ENCODE results near the gene ABCC1.
"Not testable (repeated sequence)": the region's sequence is repeated elsewhere in the genome, so short reads cannot be mapped to it uniquely, and the experiment has no call there.

Gene ABCC1

DNA sequence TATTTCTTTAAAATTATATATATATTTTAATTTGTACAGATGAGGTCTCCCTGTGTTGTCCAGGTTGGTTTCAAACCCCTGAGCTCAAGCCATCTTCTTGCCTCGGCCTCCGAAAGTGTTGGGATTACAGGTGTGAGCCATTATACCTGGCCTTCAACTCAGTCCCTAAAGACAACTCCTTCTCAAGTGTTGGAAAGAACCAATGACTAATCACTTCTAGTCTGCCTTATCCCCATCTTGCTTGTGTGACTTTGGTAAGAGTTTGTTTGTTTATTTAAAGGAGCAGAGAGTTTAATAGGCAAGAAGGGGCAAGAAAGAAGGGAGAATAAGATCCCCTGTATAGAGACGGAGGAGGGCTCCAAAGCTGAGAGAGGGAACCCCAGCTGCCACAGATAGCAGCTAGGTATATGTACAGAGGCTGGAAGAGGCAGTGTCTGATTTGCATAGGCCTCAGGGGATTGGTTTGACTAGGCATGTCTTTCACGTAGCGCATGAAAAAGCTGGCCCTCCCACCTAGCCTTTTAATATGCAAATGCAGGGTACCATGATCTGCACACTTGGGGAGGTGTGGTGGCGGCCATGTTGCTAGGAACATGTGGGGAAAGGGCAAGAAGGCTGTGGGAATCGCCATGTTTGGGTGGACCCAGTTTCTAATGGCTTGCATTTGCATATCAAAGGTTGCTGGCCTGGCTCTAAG, 21.5 kb downstream of the ABCC1 start:
- no peak for DNase-seq

DNA sequence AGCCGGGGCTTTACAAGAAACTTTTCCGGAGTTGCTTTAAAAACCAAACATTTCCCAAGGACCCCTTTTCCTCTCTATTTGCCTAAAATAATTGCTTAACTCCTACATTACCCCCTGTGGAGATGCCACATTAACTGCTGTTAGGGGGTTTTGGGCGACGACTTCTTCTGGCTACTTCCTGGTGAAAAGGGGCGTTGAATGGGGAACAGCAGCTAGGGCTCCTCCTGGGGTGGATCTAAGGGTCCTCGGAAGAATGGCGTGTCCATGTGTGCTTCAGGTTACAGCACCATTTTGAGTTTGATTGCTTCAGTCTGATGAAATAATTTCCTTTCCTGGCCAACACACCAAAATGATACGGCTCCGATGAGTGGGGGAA, 22.0 kb downstream of the ABCC1 start:
- DNase-seq: no peak

- peak; percentile 31 for DNase-seq
These were observed 22.8 kb downstream of the ABCC1 start for GRCh38 chr16:15972046-15972868.

- DNase-seq: no peak
These were observed 24.0 kb downstream of the ABCC1 start for GRCh38 chr16:15973421-15973820.

DNA sequence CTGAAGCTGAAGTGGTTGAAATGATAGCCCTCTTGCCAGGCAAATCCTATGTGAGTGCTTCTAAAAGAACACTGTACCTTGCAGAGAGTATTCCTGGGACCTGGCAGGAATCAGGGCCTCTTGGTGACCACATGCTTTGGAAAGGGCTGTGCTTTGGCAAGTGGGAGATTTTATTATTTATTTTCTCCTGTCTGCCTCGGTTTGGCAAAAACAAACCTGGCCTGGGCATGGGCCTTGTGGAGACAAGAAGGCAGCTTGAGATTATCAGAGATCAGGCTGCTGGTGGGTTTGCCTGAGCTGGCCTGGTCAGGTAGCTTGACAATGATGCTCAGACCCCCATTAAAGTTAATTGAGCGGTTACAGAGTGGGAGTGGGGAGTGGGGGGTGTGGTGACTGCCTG, 24.6 kb downstream of the ABCC1 start:
- no peak for DNase-seq

DNA sequence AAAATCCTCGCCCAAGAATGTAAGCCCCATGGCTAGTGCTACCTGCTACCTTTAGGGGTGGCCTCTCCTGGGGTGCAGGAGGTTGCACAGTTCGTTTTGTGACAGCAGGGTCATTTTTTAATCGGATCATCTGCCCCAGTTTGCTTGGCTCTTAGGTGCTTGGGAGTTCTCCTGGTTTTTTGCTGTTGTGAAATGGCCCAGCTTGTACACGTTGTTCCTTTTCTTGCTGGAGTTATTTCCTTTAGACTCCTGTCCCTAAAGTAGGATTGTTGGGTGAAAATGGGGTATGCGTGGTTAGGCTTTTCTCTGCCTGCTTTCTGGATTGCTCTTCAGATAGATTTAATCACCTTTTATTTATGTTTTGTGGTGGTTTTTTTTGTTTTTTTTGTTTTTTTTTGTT, 25.8 kb downstream of the ABCC1 start:
- DNase-seq: no peak

DNA sequence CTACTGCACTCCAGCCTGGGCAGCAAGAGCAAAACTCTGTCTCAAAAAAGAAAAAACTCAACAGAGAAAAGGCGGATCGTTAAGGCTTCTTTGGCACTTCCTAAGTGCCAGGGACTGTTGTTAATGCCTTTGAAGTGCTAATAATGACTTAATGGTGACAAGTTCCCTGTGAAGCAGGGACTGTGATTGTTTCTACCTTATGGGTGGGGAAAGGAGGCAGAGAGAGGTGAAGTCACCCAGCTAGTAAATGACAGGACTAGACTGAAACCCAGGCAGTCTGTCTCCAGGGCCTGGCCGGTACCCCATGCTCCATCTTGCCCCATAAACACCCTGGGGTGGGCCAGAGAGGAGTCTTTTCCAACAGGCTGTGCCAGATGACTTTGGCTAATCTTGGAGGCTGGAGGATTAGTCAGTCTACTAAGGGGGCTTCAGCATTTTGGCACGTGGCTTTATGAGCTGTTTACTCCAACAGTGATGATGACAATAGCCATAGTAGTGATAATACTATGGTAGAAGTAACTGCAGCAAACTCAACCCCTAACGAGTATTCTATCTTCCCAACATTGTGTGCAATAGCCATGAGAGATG, 26.9 kb downstream of the ABCC1 start:
- DNase-seq: no peak

GRCh38 chr16:15976929-15977637, 27.7 kb downstream of the ABCC1 start:
- peak; percentile 67 for DNase-seq

GRCh38 chr16:15979801-15980200, 30.4 kb downstream of the ABCC1 start:
- DNase-seq: no peak

GRCh38 chr16:15980329-15980728, 30.9 kb downstream of the ABCC1 start:
- no peak for DNase-seq

DNA sequence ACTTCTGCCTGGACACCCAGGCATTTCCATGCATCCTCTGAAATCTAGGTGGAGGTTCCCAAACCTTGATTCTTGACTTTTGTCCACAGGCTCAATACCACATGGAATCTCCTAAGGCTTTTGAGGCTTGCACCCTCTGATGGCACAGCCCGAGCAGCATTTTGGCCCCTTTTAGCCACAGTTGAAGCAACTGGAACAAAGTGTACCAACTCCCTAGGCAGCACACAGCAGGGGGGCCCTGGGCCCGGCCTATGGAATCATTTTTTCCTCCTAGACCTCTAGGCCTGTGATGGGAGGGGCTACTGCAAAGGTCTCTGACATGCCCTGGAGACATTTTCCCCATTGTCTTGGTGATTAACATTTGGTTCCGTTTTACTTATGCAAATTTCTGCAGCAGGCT, 32.0 kb downstream of the ABCC1 start:
- no peak for DNase-seq

- not testable (repeated sequence) for DNase-seq
These were observed 32.9 kb downstream of the ABCC1 start for GRCh38 chr16:15982194-15982915.

DNA sequence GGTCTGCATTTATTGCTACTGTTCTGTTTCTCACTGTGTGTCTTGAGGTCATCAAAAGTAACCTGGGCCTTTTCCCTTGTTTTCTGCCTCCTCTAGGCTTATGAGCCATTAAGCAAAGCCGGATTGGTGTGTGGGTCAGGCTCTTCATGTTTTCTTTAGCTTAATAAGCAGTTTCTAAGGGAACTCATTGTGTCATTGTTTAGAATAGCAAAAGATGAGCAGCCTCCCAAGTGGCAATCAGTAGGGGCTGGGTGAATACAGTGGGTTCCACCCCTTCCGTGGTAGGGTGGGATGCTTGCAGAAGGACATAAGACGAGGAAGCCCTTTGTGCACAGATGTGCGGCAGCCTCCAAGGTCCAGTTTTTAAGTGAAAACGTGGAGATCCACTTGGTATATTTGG, 34.5 kb downstream of the ABCC1 start:
- DNase-seq: no peak

DNA sequence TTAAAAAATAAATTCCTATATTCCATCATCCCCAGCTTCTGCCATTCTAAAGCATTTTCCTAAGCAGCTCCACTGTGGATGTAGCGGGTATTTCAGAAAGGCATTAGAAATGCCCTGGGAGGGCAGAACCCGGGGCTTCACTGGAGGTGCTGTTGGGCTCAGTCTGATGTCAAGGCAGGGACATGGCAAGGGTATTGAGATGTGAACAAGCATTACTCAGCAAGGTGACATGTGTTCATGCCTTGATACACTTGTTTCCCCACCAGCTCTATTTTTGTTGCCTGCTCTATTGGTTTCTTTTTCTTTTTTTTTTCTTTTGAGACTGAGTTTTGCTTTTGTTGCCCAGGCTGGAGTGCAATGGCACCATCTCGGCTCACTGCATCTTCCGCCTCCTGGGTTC, 35.7 kb downstream of the ABCC1 start:
- no peak for DNase-seq

GRCh38 chr16:15986261-15986660, 36.8 kb downstream of the ABCC1 start:
- DNase-seq: no peak

GRCh38 chr16:15988268-15989013, 39.0 kb downstream of the ABCC1 start:
- DNase-seq: no peak

- no peak for DNase-seq
These were observed 41.5 kb downstream of the ABCC1 start for GRCh38 chr16:15990902-15991301.

DNA sequence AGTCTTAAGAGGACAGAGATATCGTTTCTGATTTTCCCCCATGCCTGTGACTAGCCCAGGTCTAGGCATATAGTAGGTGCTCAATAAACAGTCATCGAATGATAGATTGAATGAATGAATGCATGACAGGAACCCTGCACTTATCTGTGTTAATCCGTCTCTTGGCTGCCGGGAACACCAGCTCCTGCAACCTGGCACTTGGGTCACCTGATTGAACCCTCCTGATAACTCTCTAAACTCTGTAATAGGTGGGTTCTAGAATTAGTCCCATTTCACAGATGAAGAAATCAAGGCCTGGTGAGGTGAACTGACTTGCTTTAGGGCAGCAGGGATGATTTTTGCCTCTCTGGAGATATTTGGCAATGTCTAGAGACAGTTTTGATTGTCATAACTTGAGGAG, 43.7 kb downstream of the ABCC1 start:
- no peak for DNase-seq

GRCh38 chr16:15993541-15993940, 44.1 kb downstream of the ABCC1 start:
- no peak for DNase-seq

- DNase-seq: peak; percentile 31
These were observed 44.7 kb downstream of the ABCC1 start for GRCh38 chr16:15993946-15994665.

DNA sequence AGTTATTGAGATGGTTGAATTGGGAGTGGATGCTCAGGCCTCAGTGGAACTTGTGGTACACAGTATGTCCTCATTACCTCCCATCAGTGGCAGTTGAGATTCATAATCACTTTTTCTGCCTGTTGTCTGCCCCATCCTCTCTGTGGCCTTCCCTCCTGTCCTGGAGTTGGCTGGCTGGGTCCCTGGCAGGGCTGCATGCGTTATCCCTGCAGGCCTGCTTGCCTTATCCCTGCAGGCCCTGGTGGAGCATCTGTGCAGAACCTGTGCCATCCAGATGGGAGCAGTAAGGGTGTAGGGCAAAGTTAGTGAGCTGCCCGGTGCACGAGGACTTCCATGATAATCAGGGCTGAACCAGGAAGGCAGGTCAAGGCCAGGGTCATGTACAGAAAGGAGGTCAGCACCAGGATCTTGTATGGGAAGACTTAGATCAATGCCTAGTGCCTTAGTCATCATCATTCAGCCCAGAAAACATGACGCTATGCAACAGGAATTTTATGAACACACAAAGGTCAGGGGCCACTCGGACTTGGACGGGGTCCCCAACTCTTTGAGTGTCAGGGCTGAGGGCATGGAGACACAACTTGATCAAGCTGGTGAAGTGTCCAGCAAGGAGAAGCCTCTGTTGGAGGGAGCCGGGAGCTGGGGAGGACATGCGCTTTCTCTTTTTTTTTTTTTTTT, 47.2 kb downstream of the ABCC1 start:
- peak; percentile 68 for DNase-seq

Data from fibroblast of upper back skin (primary cell).